GM21723 (cell line): Measurements from ENCODE around the gene EFCAB8.
"Not testable (repeated sequence)": the region's sequence is repeated elsewhere in the genome, so short reads cannot be mapped to it uniquely, and the experiment has no call there.

Experiments
- ATAC-seq: cut with Tn5 transposase; IDR thresholded peaks from one replicate; pipeline ENCODE4 v1.9.1; 2021; ENCODE audit warnings: mild to moderate bottlenecking, moderate library complexity; ENCODE audit not compliant: unreplicated experiment

The EFCAB8 gene

DNA sequence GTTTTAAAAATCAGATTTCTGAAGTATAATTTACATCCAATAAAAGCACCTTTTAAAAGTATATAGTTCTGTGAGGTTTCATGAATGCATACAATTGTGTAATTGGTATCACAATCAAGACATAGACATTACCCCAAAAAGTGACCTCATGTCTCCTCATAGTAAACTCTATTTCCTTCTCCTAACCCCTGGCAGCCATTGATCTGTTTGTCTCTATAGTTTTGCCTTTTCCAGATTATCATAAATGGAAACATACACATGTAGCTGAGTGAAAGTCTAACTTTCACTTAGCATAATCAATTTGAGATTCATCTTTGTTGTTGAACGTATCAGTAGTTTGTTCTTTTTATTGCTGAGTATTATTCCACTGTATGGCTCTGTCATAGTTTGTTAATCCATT, 87.9 kb downstream of the EFCAB8 start:
- no peak for ATAC-seq

DNA sequence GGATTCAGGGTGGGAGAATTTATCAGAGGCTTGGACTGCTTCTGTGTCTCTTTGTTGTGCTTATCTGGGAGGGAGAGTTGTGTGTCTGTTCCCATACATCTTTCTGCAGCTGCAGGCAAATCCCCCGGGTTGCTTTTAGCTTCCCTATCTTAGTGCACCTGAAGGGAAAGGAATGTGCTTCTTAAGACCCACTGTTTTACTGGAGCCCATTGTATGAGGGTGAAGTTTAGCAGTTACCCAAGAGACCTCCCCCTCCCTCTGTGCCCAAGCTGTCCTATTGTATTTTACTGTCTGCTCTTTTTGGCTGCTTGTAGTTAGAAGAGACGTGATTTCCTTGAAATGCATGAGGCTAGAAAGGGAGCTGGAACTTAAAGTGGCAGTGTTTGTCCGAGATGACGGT, 91.8 kb downstream of the EFCAB8 start:
- ATAC-seq: not testable (repeated sequence)

DNA sequence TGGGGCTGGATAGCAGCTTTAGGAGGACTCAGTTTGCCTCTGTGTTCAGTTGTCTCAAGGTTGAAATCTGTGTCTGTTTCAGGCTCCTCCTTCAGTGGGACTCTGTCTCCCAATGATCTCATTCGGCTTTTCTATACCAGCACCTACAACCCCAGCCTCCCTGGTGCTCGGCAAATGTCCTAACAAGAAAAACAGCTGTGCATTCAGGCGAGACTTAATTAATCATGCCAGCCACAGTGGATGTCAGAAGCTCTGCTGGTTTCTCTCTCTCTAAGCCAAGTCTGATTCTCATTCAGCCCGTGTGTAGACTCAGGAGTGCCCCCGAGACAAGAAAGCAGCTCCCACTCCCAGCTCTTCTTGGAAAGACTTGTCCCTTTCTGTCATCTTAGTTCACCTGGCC, 98.7 kb downstream of the EFCAB8 start:
- ATAC-seq: no peak

- ATAC-seq: no peak
Observed at GRCh38 chr20:32958574-32958973, 99.9 kb downstream of the EFCAB8 start.

DNA sequence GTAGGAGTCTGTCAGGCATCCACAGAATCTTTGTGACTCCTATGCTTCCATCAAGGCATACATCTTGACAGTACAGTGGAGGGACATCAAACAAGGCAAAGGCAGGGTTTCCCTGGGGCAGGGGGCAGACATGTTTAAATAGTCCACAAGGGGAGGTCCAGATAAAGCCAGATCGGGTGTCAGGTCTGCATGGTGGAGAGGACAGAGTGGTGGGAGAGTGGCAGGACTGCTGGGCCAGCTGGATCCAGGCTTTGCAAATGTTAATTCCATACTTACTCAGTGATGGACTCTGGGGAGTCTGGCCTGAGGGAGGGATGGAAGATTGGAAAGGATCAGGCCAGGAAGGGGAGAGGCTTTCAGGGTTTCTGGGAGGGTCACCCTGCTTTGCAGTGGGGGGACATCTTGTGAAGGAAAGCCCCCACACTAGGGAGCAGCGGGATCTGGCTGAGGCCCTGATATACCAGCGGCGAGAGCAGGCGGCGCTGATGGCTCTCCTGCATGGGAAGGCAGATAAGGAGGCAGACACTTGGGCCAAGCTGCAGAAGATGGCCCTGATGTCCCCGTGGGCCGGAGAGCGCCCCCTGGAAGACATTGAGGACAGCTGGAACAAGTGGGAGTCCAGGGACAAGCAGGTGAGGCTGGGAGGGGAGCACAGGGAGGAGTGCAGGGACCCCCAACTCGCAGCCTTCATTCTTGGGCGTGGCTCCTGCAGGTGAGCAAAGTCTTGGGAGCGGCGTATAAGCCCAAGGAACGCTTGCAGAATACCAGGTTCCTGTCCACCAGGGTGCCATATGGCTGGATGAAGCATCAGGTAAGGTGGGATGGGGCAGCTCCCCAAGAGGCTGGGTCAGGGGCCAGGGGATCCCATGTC, 100.9 kb downstream of the EFCAB8 start:
- no peak for ATAC-seq

DNA sequence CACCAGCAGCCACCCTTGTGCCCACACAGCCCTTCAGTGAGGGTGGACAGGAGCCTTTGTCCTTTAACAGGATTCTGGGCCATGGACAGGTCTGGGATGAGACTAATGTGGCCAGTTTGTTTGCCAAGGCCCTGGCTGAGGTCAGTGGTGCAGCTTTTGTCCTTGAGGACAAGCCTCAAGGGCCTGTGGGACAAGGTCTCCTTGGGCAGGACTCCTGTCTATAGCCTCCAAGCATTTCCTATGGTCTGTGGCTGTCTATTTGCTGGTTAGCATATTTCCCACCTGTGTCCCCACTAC, 101.4 kb downstream of the EFCAB8 start:
- ATAC-seq: no peak

DNA sequence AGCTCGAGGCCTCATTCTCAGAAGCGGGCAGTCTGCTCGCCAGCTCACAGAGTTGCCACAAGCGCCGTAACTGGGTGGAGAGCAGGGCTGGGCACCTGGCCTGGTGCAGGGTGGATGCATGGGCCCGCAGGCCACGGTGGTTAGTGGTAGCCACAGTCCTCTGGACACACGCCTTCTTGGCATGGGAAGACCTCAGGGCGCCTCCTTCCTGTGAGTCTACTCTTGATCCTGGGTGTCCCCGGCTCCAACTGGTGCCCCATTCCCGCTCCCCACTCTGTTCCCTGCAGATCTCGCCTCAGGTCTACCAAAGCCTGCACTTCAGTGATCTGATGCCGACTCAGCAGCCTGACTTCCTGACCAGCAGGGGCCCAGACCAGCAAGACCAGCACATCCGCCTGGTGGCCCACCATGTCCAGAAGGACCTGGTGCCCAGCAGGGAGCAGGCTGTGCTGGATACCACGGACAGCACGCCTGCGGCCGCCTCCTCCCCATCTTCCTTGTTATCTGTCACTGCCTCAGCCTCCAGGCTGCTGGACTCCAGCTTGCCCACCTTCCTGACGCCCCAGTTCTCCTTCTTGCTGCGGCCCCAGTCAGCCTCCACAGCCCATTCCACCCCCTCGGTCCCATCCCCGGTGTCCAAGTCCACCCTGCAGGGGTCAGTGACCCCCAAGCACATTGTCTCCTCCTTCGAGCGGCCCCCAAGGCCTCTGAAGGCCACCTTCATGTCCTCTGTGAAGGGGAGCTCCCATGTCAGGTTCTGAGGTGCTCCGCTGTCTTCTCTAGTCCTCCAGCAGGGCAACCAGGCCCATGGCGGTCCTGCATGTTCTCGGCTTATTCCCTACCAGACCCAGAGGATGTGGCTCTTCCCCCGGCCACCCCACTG, 102.4 kb downstream of the EFCAB8 start:
- no peak for ATAC-seq

DNA sequence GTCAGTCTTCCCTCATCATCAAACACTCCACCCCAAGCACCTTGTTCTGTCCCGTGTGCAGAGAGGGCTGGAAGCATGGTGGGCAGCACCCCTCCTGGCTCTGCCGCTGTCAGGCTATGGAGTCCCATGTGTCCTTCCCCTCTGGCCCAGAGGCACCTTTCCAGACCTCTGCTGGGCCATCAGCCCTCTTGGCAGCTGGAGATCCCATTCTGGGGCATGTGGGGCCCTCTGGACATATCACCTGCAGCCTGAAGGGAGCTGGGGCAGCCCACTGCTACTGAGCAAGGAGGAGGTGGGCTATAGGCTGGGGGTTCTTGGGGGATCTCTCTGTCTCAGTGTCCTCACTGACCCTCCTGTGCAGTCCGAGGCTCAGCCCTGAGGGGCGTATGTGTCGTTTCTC, 103.3 kb downstream of the EFCAB8 start:
- ATAC-seq: no peak

DNA sequence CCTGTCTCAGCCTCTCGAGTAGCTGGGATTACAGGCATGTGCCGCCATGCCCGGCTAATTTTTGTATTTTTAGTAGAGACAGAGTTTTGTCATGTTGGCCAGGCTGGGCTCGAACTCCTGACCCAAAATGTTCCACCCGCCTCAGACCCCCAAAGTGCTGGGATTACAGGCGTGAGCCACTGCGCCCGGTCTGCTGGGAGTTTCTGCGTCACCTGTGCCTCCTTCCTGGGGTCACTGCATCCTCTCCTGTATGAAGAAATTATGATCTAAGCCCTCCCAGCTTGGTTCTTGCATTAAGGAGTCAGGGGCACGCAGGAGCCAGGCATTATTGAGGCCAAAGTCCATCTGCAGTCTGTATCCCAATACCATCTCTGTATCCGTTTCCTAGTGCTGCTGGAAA, 103.9 kb downstream of the EFCAB8 start:
- ATAC-seq: not testable (repeated sequence)

GRCh38 chr20:32963176-32963575, 104.5 kb downstream of the EFCAB8 start:
- no peak for ATAC-seq

DNA sequence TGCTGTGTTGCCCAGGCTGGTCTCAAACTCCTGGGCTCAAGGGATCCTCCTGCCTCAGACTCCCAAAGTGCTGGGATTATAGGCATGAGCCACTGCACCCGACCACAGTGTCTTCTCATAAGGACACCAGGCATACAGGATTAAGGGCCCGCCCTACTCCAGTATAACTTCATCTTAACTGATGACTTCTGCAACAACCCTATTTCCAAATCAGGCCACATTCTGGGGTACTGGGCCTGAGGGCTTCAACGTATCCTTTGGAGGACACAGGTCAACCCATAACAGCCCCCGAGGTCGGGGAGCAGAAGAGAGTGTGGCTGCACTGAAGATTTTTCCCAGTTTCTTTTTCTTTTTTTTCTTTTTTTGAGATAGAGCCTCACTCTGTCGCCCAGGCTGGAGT, 105.9 kb downstream of the EFCAB8 start:
- no peak for ATAC-seq

DNA sequence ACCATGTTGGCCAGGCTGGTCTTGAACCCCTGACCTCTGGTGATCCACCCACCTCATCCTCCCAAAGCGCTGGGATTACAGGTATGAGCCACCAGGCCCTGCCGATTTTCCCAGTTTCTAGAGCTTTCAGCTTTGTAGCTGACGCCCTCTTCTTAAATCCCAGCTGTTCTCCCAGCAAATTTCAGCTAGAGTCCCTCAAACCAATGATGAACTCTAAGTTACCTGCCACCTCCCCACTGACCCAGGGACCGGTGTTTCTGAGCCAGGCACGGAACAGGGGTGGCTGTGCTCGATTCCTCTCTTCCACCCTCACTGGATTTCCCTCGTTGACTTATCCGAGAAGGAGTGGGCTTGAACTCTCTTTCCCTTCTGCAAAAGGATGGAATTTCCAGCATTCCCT, 106.4 kb downstream of the EFCAB8 start:
- no peak for ATAC-seq

GRCh38 chr20:32965581-32966373, 107.1 kb downstream of the EFCAB8 start:
- no peak for ATAC-seq

- ATAC-seq: no peak
Observed at GRCh38 chr20:32966382-32966781, 107.7 kb downstream of the EFCAB8 start.

- ATAC-seq: no peak
Observed at GRCh38 chr20:32966881-32967781, 108.4 kb downstream of the EFCAB8 start.

GRCh38 chr20:32967961-32968457, 109.3 kb downstream of the EFCAB8 start:
- ATAC-seq: no peak

GRCh38 chr20:32968478-32969241, 109.9 kb downstream of the EFCAB8 start:
- ATAC-seq: no peak

DNA sequence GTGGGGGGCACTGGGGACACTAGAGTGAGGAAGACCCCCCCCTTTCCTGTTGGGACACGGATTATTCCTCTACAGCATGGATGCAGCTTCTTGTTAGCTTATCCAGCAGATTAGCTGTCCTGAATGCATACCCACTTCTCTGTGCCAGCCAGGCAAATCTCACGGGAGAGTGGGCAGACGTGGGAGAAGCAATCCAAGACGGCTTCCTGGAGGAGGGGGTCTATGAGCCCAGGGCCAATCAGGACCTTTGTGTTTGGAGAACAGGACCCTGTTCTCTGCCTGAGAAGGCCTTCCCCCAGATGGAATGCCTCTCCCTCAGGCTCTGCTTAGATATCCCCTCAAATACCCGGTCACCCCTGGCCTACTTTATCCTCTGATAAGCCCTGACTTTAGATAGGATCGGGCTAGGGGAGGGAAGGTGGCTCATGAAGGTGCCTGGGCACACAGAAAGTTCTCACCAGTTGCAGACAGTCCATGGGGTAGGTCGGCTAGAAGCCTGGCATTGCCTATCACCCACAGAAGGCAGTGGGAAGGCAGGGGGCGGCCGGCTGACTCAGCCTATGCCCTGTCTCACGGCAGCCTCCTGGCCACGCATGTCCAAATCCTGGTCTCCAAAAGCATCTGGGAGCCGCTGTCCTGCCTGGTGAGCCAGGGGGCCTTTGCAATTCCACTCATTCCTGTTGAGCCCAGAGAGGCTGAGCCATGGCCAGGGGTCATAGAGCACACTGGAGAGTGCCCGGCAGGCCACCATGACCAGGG, 110.8 kb downstream of the EFCAB8 start:
- ATAC-seq: no peak
